ENCODE data around the gene AGL. TPM values are rescaled to one million over a fixed set of nuclear protein-coding genes. Genes with fewer than 3 reads are reported as not detected.

The AGL gene
- total and polyA plus RNA-seq, 2 of the 13 experiments (the other 11 are each of a cell fraction or from before 2014, with no cell fraction given) = 4.3 to 13.1 TPM

GRCh38 chr1:99969729-99970621, 119.8 kb downstream of the AGL start, which contains the start of gene SLC35A3 (continued):
- TF ChIP-seq ZNF121 (CRISPR knock-in tag; IDR thresholded peaks at IDR 0.05) (peak; percentile 69), ZNF891 (CRISPR knock-in tag; IDR thresholded peaks at IDR 0.05) (peak; percentile 85; the same call in 1 of the 2 replicates), ZBTB25 (CRISPR knock-in tag; IDR thresholded peaks at IDR 0.05) (peak; percentile 95), SRSF4 (IDR thresholded peaks at IDR 0.05; ENCODE audit: low read depth, low read length, poor library complexity, severe bottlenecking) (no peak), FOXO1 (CRISPR knock-in tag; IDR thresholded peaks at IDR 0.05) (peak; percentile 82), ELF4 (CRISPR knock-in tag; IDR thresholded peaks at IDR 0.05; ENCODE audit: borderline replicate concordance) (peak; percentile 93), ZBED4 (CRISPR knock-in tag; IDR thresholded peaks at IDR 0.05; ENCODE audit: borderline replicate concordance) (peak; percentile 89), PAX8 (CRISPR knock-in tag; IDR thresholded peaks at IDR 0.05; ENCODE audit: borderline replicate concordance) (peak; percentile 30; the same call in 1 of the 2 replicates), ZBTB14 (CRISPR knock-in tag; IDR thresholded peaks at IDR 0.05) (peak; percentile 62), ZNF589 (CRISPR knock-in tag; conservative IDR thresholded peaks at IDR 0.05) (peak; percentile 95), ZNF296 (CRISPR knock-in tag; conservative IDR thresholded peaks at IDR 0.05) (no peak), AGO2 (optimal IDR thresholded peaks at IDR 0.05; ENCODE audit: low read depth, low read length) (peak; percentile 35), DR1 (CRISPR knock-in tag; IDR thresholded peaks at IDR 0.05) (peak; percentile 92), ZNF768 (CRISPR knock-in tag; IDR thresholded peaks at IDR 0.05) (peak; percentile 92), ZNF674 (CRISPR knock-in tag; IDR thresholded peaks at IDR 0.05; ENCODE audit: low read depth) (peak; percentile 89; the same call in 1 of the 2 replicates), JDP2 (CRISPR knock-in tag; IDR thresholded peaks at IDR 0.05; ENCODE audit: borderline replicate concordance) (peak; percentile 45; the same call in 1 of the 2 replicates), DNMT3B (CRISPR knock-in tag; conservative IDR thresholded peaks at IDR 0.05) (no peak), CCAR2 (optimal IDR thresholded peaks at IDR 0.05; ENCODE audit: low read depth, low read length) (no peak)
- TF ChIP-seq, protein P1, sequence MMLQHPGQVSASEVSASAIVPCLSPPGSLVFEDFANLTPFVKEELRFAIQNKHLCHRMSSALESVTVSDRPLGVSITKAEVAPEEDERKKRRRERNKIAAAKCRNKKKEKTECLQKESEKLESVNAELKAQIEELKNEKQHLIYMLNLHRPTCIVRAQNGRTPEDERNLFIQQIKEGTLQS (CRISPR knock-in tag; IDR thresholded peaks at IDR 0.05) = peak; percentile 56; the same call in 1 of the 2 replicates
- TF ChIP-seq, protein P2, sequence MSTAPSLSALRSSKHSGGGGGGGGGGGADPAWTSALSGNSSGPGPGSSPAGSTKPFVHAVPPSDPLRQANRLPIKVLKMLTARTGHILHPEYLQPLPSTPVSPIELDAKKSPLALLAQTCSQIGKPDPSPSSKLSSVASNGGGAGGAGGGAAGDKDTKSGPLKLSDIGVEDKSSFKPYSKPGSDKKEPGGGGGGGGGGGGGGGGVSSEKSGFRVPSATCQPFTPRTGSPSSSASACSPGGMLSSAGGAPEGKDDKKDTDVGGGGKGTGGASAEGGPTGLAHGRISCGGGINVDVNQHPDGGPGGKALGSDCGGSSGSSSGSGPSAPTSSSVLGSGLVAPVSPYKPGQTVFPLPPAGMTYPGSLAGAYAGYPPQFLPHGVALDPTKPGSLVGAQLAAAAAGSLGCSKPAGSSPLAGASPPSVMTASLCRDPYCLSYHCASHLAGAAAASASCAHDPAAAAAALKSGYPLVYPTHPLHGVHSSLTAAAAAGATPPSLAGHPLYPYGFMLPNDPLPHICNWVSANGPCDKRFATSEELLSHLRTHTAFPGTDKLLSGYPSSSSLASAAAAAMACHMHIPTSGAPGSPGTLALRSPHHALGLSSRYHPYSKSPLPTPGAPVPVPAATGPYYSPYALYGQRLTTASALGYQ (CRISPR knock-in tag; IDR thresholded peaks at IDR 0.05) = peak; percentile 88

Data from HepG2 (cell line).